Left colon (tissue), 2 donors: ENCODE data around the gene FOXJ3. TPM values are rescaled to one million over a fixed set of nuclear protein-coding genes. Genes with fewer than 3 reads are reported as not detected.
A peak's percentile ranks its signal among the peaks of the same experiment; 100 is the strongest.

Source experiments
- ATAC-seq: fragments of 200-7000 bp; cut with Tn5 transposase; one replicate; pipeline ENCODE4 v1.9.1; 2020; ENCODE audit warnings: mild to moderate bottlenecking, moderate library complexity
- DNase-seq, 2 donors: peaks; one replicate each; pipeline ENCODE4 v3.0.0-alpha.2; 2020
- intact Hi-C, 2 donors: fragments of 100-400 bp; cut with DNase I in 1 of 2; cut with micrococcal nuclease in 1 of 2; formaldehyde crosslinking; loops; one replicate each; pipeline versions ENCODE4 v1.11.2 to v1.14.0; 2022; cut with DNase I, micrococcal nuclease
- long read RNA-seq: library from polyadenylated mRNA; unstranded; transcript quantifications from one replicate; pipeline ENCODE4 v2.0.0, GENCODE V29; 2021
- total RNA-seq, 2 donors: library from RNA; stranded (reverse); fragmentation: NEBNext Ultra II Directional; extraction: Animal tissue kit (Norgen Biotek cat#: 25700); gene quantifications; one replicate each; pipeline ENCODE4 v1.2.1, GENCODE V29; 2021
- donor health status: DM: no; HTN: no; CAD: no.
- donor health status: DM: yes; HTN: yes; CAD: no.

The FOXJ3 gene
- total RNA-seq: 10 to 100 TPM; 45.3 to 58.9 TPM
- long read RNA-seq, partial matches to known transcripts: 4 of 12 reads
- long read RNA-seq, other reads (novel, unspliced or antisense): 8 of 12 reads

DNA sequence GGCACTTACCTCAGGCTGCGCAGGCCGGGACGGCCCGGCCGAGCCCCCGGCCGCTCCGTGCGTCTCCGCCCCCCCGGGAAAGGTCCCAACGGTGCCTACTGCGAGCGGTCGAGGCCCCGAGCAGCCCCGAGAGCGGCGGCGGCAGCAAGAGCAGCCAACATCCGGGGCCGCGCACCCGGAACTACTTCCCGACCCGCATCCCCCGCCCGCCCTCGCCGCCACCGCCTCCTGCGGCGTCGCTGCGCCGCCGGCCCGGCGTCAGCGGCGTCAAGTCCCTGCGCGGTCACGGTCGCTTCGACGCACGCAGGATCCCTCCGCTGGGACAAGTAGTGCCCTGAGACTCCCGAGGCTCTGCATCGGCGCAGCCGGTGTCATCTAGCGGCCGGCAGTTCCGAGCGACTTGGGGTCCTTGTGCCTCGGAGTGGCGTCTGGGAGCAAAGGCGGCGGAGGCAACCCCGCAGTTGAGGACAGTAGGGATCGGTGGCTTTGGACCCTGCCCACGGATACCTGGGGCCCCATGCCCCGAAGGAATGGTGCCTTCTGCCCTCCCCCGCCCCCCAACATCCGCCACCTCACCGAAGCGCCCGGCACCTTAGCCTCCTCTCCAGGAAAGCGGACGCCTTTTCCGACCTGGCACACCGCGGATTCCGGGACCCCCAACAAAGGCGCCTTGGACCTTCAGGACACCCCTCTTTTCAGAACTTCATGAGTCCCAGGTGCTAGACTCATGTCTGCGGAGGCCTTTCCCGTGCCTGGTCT is at the start of gene FOXJ3:
FOXJ3 (minus strand) TSS at position 186 of the 759 bp plus-strand sequence. CDS start 24,142 bp downstream, outside the sequence.
- DNase-seq (peak; percentile 89 to 96), ATAC-seq (peak; percentile 90)
- intact Hi-C loops: loop anchor here in 1 of 2 donors (10.0 kb wide), 1 partner anchor 120 kb away; the partner anchor contains the start of genes PPCS and ZMYND12

GRCh38 chr1:42381280-42381673 is 46.2 kb upstream of the FOXJ3 start:
- ATAC-seq: no peak
- intact Hi-C loops: no loop called here

DNA sequence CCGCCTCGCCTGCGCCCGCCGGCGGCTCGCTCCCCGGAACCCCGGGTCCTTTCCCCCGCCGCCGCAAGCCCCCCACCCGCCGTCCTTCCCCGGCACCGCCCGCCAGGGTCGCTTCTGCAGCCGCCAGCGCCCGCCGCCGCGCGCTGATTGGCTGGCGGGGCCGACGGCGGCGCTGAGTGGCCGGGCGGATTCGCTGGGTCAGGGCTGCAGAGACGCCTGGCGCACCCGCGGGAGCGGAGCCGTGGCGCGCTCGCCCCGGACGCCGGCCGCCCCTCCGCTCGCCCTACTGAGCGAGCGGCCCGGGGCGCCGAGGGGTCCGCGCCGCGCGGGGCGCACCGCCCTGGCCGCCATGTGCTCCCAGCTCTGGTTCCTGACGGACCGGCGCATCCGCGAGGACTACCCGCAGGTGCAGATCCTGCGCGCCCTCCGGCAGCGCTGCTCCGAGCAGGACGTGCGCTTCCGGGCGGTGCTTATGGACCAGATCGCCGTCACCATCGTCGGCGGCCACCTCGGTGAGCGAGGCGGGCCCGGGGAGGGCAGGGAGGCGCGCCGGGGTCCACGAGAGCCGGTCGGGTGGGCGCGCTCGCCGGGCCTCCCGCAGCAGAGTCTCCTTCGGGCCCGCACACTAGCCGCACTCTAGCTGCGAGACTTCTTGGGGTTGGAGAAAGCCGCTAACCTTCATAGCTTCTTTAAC is 45.7 kb upstream of the FOXJ3 start, which contains the start of gene RIMKLA:
RIMKLA (plus strand) TSS at position 207 of the 694 bp plus-strand sequence; CDS start at position 350, 143 bp downstream.
- intact Hi-C loops: no loop called here
- ATAC-seq (peak; percentile 92), DNase-seq (peak; percentile 56 to 65)

More at GRCh38 chr1:42381280-42381673, 46.2 kb upstream of the FOXJ3 start:
- DNase-seq: no peak

DNA sequence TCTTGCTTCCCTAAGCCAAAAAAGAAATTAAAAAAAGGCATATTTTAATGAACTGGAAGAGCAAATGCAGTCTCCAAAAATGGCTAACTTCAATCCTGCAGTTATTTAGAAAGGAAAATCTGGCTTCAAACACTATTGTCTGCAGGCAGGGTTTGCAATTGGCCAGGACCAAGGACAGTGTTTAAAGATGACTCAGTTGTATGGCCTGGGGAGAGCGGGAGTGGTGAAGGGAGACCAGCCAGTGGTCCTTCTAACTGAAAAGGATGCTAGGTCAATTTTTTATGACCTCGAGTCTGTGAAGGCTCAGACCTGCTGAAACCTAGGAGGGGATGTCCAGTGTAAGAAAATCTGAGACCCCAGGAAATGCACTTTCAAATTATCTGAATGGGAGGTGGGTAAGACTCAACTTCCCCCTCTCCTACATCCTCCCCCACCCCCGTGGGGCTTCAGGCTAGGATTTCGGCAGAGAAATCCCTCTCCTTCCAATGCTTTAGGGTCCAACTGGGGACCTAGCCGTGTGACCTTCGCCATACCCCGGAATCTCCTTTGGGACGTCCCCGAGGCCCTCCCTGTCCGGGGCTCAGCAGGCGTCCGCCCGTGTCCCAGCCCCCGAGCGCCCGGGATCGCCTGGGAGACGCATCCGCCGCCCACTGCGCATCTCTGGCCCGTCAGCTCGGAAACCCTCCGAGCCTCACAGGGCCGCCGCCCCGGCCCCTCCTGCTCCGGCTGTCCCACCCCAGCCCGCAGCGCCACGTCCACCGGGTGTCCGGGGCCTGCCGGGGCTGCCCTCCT is 45.0 kb upstream of the FOXJ3 start:
- DNase-seq: no peak
- intact Hi-C loops: no loop called here
- ATAC-seq: peak; percentile 69

GRCh38 chr1:42372796-42373195 is 37.8 kb upstream of the FOXJ3 start:
- no peak for DNase-seq
- intact Hi-C loops: no loop called here

GRCh38 chr1:42370876-42371549 is 36.0 kb upstream of the FOXJ3 start:
- ATAC-seq (peak; percentile 36), DNase-seq (no peak)
- intact Hi-C loops: no loop called here

More at GRCh38 chr1:42372796-42373195, 37.8 kb upstream of the FOXJ3 start:
- no peak for ATAC-seq

- intact Hi-C loops: no loop called here
- ATAC-seq (no peak), DNase-seq (no peak)
Observed at GRCh38 chr1:42369471-42369870, 34.4 kb upstream of the FOXJ3 start.

- ATAC-seq (peak; percentile 90), DNase-seq (no peak)
- intact Hi-C loops: no loop called here
Observed at GRCh38 chr1:42368096-42368795, 33.2 kb upstream of the FOXJ3 start.

DNA sequence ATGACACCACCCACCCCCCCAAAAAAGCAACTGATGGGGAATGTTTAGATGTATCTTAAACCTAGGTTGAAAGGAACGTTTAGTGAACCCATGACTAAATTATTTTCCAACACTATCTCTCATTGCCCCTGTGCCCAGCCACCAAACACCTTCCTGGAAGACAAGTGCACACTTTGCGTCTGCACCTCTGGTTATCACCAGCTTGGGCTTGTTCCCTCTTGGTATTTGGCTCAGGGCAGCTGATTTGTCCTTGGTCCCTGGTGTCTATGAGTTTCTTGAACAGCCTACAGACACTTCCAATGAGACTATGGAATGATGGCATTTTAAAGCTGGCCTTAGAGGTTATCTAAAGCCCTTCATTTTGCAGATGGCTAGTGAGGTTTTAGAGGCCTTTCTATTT is 30.1 kb upstream of the FOXJ3 start:
- no peak for ATAC-seq
- intact Hi-C loops: no loop called here
- DNase-seq: no peak

- no peak for ATAC-seq
- intact Hi-C loops: no loop called here
- no peak for DNase-seq
Observed at GRCh38 chr1:42364542-42364941, 29.5 kb upstream of the FOXJ3 start.

DNA sequence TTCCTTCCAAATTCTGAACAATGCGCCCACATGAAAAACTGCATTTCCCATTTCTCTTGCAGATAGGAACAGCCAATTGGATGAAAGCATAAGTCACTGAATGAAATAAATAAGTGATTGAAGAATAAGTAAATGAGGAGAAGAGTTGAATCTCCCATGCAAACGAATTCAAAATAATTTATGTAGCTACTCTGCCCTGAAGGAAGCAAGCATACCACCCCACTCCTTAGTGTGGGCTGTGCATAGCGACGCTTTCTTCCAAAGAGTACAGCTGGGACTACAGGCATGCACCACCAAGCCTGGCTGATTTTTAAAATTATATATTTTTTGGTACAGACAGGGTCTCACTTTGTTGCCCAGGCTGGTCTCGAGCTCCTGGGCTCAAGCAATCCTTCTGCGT is 29.1 kb upstream of the FOXJ3 start:
- ATAC-seq: no peak
- no peak for DNase-seq
- intact Hi-C loops: no loop called here

DNA sequence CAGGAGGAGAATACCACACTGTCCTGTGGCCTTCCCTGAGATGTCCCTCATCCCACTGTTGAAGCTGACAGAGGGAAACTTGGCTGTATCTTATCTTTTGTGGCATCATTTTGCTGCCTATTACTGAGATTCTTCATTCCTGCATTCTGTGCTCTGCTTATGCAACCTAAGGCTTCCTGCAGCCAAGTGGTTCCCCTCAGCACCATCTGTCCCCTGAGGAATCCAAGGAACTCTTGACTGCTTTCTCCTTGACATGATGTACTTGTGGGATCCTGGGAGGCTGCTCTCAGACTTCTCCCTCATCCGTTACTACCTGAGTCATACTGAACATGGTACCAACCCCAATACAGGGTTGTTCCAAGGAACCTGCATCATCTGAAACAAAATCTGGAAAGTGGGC is 24.4 kb upstream of the FOXJ3 start:
- ATAC-seq (no peak), DNase-seq (no peak)
- intact Hi-C loops: no loop called here

DNA sequence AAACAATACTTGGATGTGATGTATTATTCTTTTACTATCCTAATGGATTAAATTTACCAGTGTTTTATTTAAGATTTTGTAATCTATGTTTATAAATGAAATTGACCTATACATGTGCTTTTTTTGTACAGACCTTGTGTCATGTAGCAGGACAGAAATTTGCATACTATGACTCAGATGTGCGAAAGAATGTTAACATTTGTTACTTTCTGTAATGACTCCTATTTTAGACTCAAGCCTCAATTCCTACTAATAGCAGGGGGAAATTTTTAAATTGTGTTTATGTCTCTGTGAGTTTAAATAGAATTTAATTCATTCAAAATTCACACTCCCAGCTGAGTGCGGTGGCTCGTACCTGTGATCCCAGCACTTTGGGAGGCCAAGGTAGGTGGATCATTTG is 23.8 kb upstream of the FOXJ3 start:
- no peak for ATAC-seq
- intact Hi-C loops: no loop called here

DNA sequence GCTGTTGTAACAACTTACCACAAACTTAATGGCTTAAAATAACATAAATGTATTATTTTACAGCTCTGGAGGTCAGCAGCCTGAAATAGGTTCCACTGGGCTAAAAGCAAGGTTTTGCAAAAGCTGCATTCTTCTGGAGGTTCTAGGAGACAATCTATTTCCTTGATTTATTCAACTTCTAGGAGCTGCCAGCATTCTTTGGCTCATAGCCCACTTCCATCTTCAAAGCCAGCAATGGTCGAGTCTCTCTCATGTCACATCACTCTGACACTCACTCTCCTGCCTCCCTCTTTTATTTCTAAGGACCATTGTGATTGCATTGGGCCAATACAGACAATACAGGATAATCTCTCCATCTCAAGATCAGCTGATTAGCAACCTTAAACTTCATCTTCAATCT is 15.1 kb upstream of the FOXJ3 start:
- ATAC-seq (no peak), DNase-seq (no peak)
- intact Hi-C loops: no loop called here

More for the DNA sequence above, 23.8 kb upstream of the FOXJ3 start:
- no peak for DNase-seq

DNA sequence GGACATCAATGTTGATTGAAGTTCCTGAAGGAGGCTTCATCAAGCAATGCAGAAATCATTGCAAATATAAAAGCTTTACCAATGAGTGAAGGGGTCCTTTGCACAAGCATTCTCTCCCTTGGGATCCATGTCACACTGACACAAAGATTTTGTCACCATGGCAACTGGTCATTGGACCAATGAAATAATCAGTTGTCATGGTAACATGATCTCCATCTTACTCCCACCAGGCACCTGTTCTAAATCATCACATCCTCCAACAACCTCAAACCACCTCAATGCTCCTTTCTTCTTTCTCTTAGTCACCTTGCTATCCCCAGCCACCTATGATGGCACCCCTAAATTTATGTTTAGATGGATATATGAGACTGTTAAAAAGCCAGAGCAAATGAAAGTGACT is 13.5 kb upstream of the FOXJ3 start:
- ATAC-seq (no peak), DNase-seq (no peak)
- intact Hi-C loops: no loop called here

DNA sequence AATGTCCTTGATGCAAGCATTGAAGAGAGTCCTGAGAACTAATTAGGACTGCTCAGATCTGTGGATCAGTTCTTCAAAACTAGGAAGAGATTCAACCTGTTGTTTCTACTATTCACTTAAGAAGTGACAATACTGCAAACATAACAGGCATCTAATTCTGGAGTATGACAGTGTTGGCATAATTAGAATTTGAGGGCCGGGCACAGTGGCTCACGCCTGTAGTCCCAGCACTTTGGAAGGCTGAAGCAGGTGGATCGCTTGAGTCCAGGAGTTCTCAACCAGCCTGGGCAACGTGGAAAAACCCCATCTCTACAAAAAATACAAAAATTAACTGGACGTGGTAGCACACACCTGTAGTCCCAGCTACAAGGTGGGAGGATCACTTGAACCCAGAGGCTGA is 8.0 kb upstream of the FOXJ3 start:
- ATAC-seq (no peak), DNase-seq (no peak)
- intact Hi-C loops: no loop called here

- intact Hi-C loops: no loop called here
- DNase-seq (no peak), ATAC-seq (no peak)
Observed at GRCh38 chr1:42340901-42341300, 5.9 kb upstream of the FOXJ3 start.

- ATAC-seq (peak; percentile 82), DNase-seq (peak in 1 of 2 donors; percentile 49)
- intact Hi-C loops: no loop called here
Observed at GRCh38 chr1:42340093-42340492, 5.1 kb upstream of the FOXJ3 start.
